ENCODE data around the gene EWSR1. TPM values are rescaled to one million over a fixed set of nuclear protein-coding genes. Genes with fewer than 3 reads are reported as not detected.
A peak's percentile ranks its signal among the peaks of the same experiment; 100 is the strongest.

Gene EWSR1
- total RNA-seq, 1 donor from 2014 or later: 199 TPM

- H3K27ac Mint-ChIP-seq (ENCODE audit: unreplicated experiment): no peak overlapping the region
- peaks cover 14% of the 10 kb centered on the region for H3K4me1 ChIP-seq (ENCODE audit: insufficient read depth, low read length)
- H3K27me3 ChIP-seq (ENCODE audit: insufficient read depth, low read length): no peaks in the 10 kb centered on the region
- no peak overlapping the region for H2AFZ ChIP-seq (ENCODE audit: low read depth, low read length)
- H3K9me3 Mint-ChIP-seq (ENCODE audit: unreplicated experiment): no peaks in the 10 kb centered on the region
- H3K27ac ChIP-seq (ENCODE audit: low read depth, low read length): no peak overlapping the region
- no peak overlapping the region for H3K4me3 ChIP-seq (ENCODE audit: insufficient read depth, low read depth, low read length)
- H3K9ac ChIP-seq (ENCODE audit: low read length): no peak overlapping the region
- FAIRE-seq (no peak), DNase-seq (ENCODE audit: low read depth) (no peak)
- H3K4me3 Mint-ChIP-seq (ENCODE audit: unreplicated experiment): no peak overlapping the region
- no peaks in the 10 kb centered on the region for H3K9me3 ChIP-seq (ENCODE audit: insufficient read depth, low read depth, low read length)
- peaks cover 9% of the 10 kb centered on the region for H3K36me3 Mint-ChIP-seq (ENCODE audit: low read depth, unreplicated experiment)
- no peak for TF ChIP-seq EZH2 (IDR thresholded peaks at IDR 0.05; ENCODE audit: insufficient read depth, low read length)
- TF ChIP-seq, protein P1, sequence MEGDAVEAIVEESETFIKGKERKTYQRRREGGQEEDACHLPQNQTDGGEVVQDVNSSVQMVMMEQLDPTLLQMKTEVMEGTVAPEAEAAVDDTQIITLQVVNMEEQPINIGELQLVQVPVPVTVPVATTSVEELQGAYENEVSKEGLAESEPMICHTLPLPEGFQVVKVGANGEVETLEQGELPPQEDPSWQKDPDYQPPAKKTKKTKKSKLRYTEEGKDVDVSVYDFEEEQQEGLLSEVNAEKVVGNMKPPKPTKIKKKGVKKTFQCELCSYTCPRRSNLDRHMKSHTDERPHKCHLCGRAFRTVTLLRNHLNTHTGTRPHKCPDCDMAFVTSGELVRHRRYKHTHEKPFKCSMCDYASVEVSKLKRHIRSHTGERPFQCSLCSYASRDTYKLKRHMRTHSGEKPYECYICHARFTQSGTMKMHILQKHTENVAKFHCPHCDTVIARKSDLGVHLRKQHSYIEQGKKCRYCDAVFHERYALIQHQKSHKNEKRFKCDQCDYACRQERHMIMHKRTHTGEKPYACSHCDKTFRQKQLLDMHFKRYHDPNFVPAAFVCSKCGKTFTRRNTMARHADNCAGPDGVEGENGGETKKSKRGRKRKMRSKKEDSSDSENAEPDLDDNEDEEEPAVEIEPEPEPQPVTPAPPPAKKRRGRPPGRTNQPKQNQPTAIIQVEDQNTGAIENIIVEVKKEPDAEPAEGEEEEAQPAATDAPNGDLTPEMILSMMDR (IDR thresholded peaks at IDR 0.05; ENCODE audit: insufficient read depth, low read depth, low read length): no peak
- no peaks in the 10 kb centered on the region for H3K36me3 ChIP-seq (ENCODE audit: insufficient read depth, low read length)
- H3K79me2 ChIP-seq (ENCODE audit: insufficient read depth, low read length): peaks cover 32% of the 10 kb centered on the region
- no peak overlapping the region for H3K4me2 ChIP-seq (ENCODE audit: low read length)
- H4K20me1 ChIP-seq (ENCODE audit: insufficient read depth, low read length): peaks cover 9% of the 10 kb centered on the region
- no peaks in the 10 kb centered on the region for H3K27me3 Mint-ChIP-seq (ENCODE audit: low read depth, unreplicated experiment)
- H3K4me1 Mint-ChIP-seq (ENCODE audit: low read depth, unreplicated experiment): peaks cover 9% of the 10 kb centered on the region
Measured at GRCh38 chr22:29263791-29264276, 4.2 kb upstream of the EWSR1 start.

GRCh38 chr22:29265305-29265704 lies 2.8 kb upstream of the EWSR1 start:
- Histone ChIP-seq H3K9me3 (ENCODE audit: insufficient read depth, low read depth, low read length) (no peaks in the 10 kb centered on the region), H3K27me3 (ENCODE audit: insufficient read depth, low read length) (no peaks in the 10 kb centered on the region), H3K4me2 (ENCODE audit: low read length) (no peak overlapping the region), H4K20me1 (ENCODE audit: insufficient read depth, low read length) (peaks cover 24% of the 10 kb centered on the region), H3K9ac (ENCODE audit: low read length) (no peak overlapping the region), H3K79me2 (ENCODE audit: insufficient read depth, low read length) (peaks cover 47% of the 10 kb centered on the region), H2AFZ (ENCODE audit: low read depth, low read length) (no peak overlapping the region), H3K36me3 (ENCODE audit: insufficient read depth, low read length) (peaks cover 7% of the 10 kb centered on the region), H3K27ac (ENCODE audit: low read depth, low read length) (no peak overlapping the region), H3K4me3 (ENCODE audit: insufficient read depth, low read depth, low read length) (no peak overlapping the region), H3K4me1 (ENCODE audit: insufficient read depth, low read length) (peaks cover 22% of the 10 kb centered on the region)
- peaks cover 9% of the 10 kb centered on the region for H3K36me3 Mint-ChIP-seq (ENCODE audit: low read depth, unreplicated experiment)
- no peak for DNase-seq (ENCODE audit: low read depth)
- no peaks in the 10 kb centered on the region for H3K9me3 Mint-ChIP-seq (ENCODE audit: unreplicated experiment)
- H3K4me3 Mint-ChIP-seq (ENCODE audit: unreplicated experiment): no peak overlapping the region
- no peaks in the 10 kb centered on the region for H3K27me3 Mint-ChIP-seq (ENCODE audit: low read depth, unreplicated experiment)
- no peak for TF ChIP-seq EZH2 (IDR thresholded peaks at IDR 0.05; ENCODE audit: insufficient read depth, low read length)
- TF ChIP-seq, protein P1 (IDR thresholded peaks at IDR 0.05; ENCODE audit: insufficient read depth, low read depth, low read length): no peak
- no peak for FAIRE-seq
- H3K4me1 Mint-ChIP-seq (ENCODE audit: low read depth, unreplicated experiment): peaks cover 12% of the 10 kb centered on the region
- no peak overlapping the region for H3K27ac Mint-ChIP-seq (ENCODE audit: unreplicated experiment)

- no peak overlapping the region for H3K4me3 ChIP-seq (ENCODE audit: insufficient read depth, low read depth, low read length)
- no peak overlapping the region for H3K27ac ChIP-seq (ENCODE audit: low read depth, low read length)
- peak overlapping the region; percentile 95 for H3K4me3 Mint-ChIP-seq (ENCODE audit: unreplicated experiment)
- DNase-seq (ENCODE audit: low read depth): no peak
- TF ChIP-seq, protein P1 (IDR thresholded peaks at IDR 0.05; ENCODE audit: insufficient read depth, low read depth, low read length): no peak
- no peak for TF ChIP-seq EZH2 (IDR thresholded peaks at IDR 0.05; ENCODE audit: insufficient read depth, low read length)
- peaks cover 9% of the 10 kb centered on the region for H3K36me3 ChIP-seq (ENCODE audit: insufficient read depth, low read length)
- no peak overlapping the region for H2AFZ ChIP-seq (ENCODE audit: low read depth, low read length)
- FAIRE-seq: no peak
- H3K9me3 Mint-ChIP-seq (ENCODE audit: unreplicated experiment): no peaks in the 10 kb centered on the region
- H3K79me2 ChIP-seq (ENCODE audit: insufficient read depth, low read length): peaks cover 53% of the 10 kb centered on the region
- peaks cover 28% of the 10 kb centered on the region for H4K20me1 ChIP-seq (ENCODE audit: insufficient read depth, low read length)
- no peaks in the 10 kb centered on the region for H3K27me3 Mint-ChIP-seq (ENCODE audit: low read depth, unreplicated experiment)
- H3K9me3 ChIP-seq (ENCODE audit: insufficient read depth, low read depth, low read length): no peaks in the 10 kb centered on the region
- peaks cover 9% of the 10 kb centered on the region for H3K36me3 Mint-ChIP-seq (ENCODE audit: low read depth, unreplicated experiment)
- peak overlapping the region; percentile 99 for H3K27ac Mint-ChIP-seq (ENCODE audit: unreplicated experiment)
- H3K27me3 ChIP-seq (ENCODE audit: insufficient read depth, low read length): no peaks in the 10 kb centered on the region
- peaks cover 28% of the 10 kb centered on the region for H3K4me1 ChIP-seq (ENCODE audit: insufficient read depth, low read length)
- H3K4me2 ChIP-seq (ENCODE audit: low read length): peak overlapping the region; percentile 89
- peaks cover 18% of the 10 kb centered on the region for H3K4me1 Mint-ChIP-seq (ENCODE audit: low read depth, unreplicated experiment)
- no peak overlapping the region for H3K9ac ChIP-seq (ENCODE audit: low read length)
Measured at GRCh38 chr22:29265929-29266328, 2.1 kb upstream of the EWSR1 start.

All from astrocyte (in vitro differentiated cells and primary cell).